Measurements from ENCODE around the gene ANK3.

ANK3 gene

GRCh38 chr10:60426425-60426824 is 36.8 kb upstream of the ANK3 start:
- Histone ChIP-seq H3K27ac (ENCODE audit: low read depth in 2 of 2, low read length in 2 of 2) (no peak overlapping the region), H3K27me3 (ENCODE audit: control insufficient read depth in 2 of 2, insufficient read depth in 2 of 2, low read length in 2 of 2) (no peaks in the 10 kb centered on the region), H3K9ac (ENCODE audit: low read depth in 1 of 2, low read length in 2 of 2) (no peak overlapping the region), H3K36me3 (ENCODE audit: control insufficient read depth in 2 of 2, insufficient read depth in 2 of 2, low read length in 2 of 2) (no peaks in the 10 kb centered on the region), H3K9me3 (ENCODE audit: control insufficient read depth in 2 of 2, low read length in 2 of 2) (no peaks in the 10 kb centered on the region), H3K4me3 (ENCODE audit: low read length in 2 of 2) (no peak overlapping the region), H3K4me1 (ENCODE audit: control insufficient read depth in 2 of 2, insufficient read depth in 2 of 2, low read length in 2 of 2) (no peaks in the 10 kb centered on the region)

- H3K36me3 ChIP-seq (ENCODE audit: control insufficient read depth in 2 of 2, insufficient read depth in 2 of 2, low read length in 2 of 2): no peaks in the 10 kb centered on the region
- H3K9ac ChIP-seq (ENCODE audit: low read depth in 1 of 2, low read length in 2 of 2): no peak overlapping the region
- no peak overlapping the region for H3K4me3 ChIP-seq (ENCODE audit: low read length in 2 of 2)
- no peaks in the 10 kb centered on the region for H3K9me3 ChIP-seq (ENCODE audit: control insufficient read depth in 2 of 2, low read length in 2 of 2)
- H3K27me3 ChIP-seq (ENCODE audit: control insufficient read depth in 2 of 2, insufficient read depth in 2 of 2, low read length in 2 of 2): no peaks in the 10 kb centered on the region
- H3K4me1 ChIP-seq (ENCODE audit: control insufficient read depth in 2 of 2, insufficient read depth in 2 of 2, low read length in 2 of 2): no peaks in the 10 kb centered on the region
- no peak overlapping the region for H3K27ac ChIP-seq (ENCODE audit: low read depth in 2 of 2, low read length in 2 of 2)
Measured at GRCh38 chr10:60425392-60426110, 35.9 kb upstream of the ANK3 start.

GRCh38 chr10:60424971-60425370 is 35.3 kb upstream of the ANK3 start:
- Histone ChIP-seq H3K4me1 (ENCODE audit: control insufficient read depth in 2 of 2, insufficient read depth in 2 of 2, low read length in 2 of 2) (no peaks in the 10 kb centered on the region), H3K36me3 (ENCODE audit: control insufficient read depth in 2 of 2, insufficient read depth in 2 of 2, low read length in 2 of 2) (no peaks in the 10 kb centered on the region), H3K27me3 (ENCODE audit: control insufficient read depth in 2 of 2, insufficient read depth in 2 of 2, low read length in 2 of 2) (no peaks in the 10 kb centered on the region), H3K27ac (ENCODE audit: low read depth in 2 of 2, low read length in 2 of 2) (no peak overlapping the region), H3K9me3 (ENCODE audit: control insufficient read depth in 2 of 2, low read length in 2 of 2) (no peaks in the 10 kb centered on the region), H3K9ac (ENCODE audit: low read depth in 1 of 2, low read length in 2 of 2) (no peak overlapping the region), H3K4me3 (ENCODE audit: low read length in 2 of 2) (no peak overlapping the region)

- Histone ChIP-seq H3K9ac (ENCODE audit: low read depth in 1 of 2, low read length in 2 of 2) (no peak overlapping the region), H3K27me3 (ENCODE audit: control insufficient read depth in 2 of 2, insufficient read depth in 2 of 2, low read length in 2 of 2) (no peaks in the 10 kb centered on the region), H3K4me3 (ENCODE audit: low read length in 2 of 2) (no peak overlapping the region), H3K27ac (ENCODE audit: low read depth in 2 of 2, low read length in 2 of 2) (no peak overlapping the region), H3K9me3 (ENCODE audit: control insufficient read depth in 2 of 2, low read length in 2 of 2) (no peaks in the 10 kb centered on the region), H3K4me1 (ENCODE audit: control insufficient read depth in 2 of 2, insufficient read depth in 2 of 2, low read length in 2 of 2) (no peaks in the 10 kb centered on the region), H3K36me3 (ENCODE audit: control insufficient read depth in 2 of 2, insufficient read depth in 2 of 2, low read length in 2 of 2) (no peaks in the 10 kb centered on the region)
Measured at GRCh38 chr10:60423920-60424319, 34.2 kb upstream of the ANK3 start.

- H3K4me3 ChIP-seq (ENCODE audit: low read length in 2 of 2): no peak overlapping the region
- no peaks in the 10 kb centered on the region for H3K36me3 ChIP-seq (ENCODE audit: control insufficient read depth in 2 of 2, insufficient read depth in 2 of 2, low read length in 2 of 2)
- no peak overlapping the region for H3K27ac ChIP-seq (ENCODE audit: low read depth in 2 of 2, low read length in 2 of 2)
- H3K27me3 ChIP-seq (ENCODE audit: control insufficient read depth in 2 of 2, insufficient read depth in 2 of 2, low read length in 2 of 2): no peaks in the 10 kb centered on the region
- no peak overlapping the region for H3K9ac ChIP-seq (ENCODE audit: low read depth in 1 of 2, low read length in 2 of 2)
- no peaks in the 10 kb centered on the region for H3K4me1 ChIP-seq (ENCODE audit: control insufficient read depth in 2 of 2, insufficient read depth in 2 of 2, low read length in 2 of 2)
- no peaks in the 10 kb centered on the region for H3K9me3 ChIP-seq (ENCODE audit: control insufficient read depth in 2 of 2, low read length in 2 of 2)
Measured at GRCh38 chr10:60422809-60423208, 33.1 kb upstream of the ANK3 start.

- H3K4me1 ChIP-seq (ENCODE audit: control insufficient read depth in 2 of 2, insufficient read depth in 2 of 2, low read length in 2 of 2): no peaks in the 10 kb centered on the region
- no peak overlapping the region for H3K9ac ChIP-seq (ENCODE audit: low read depth in 1 of 2, low read length in 2 of 2)
- H3K27me3 ChIP-seq (ENCODE audit: control insufficient read depth in 2 of 2, insufficient read depth in 2 of 2, low read length in 2 of 2): no peaks in the 10 kb centered on the region
- no peaks in the 10 kb centered on the region for H3K36me3 ChIP-seq (ENCODE audit: control insufficient read depth in 2 of 2, insufficient read depth in 2 of 2, low read length in 2 of 2)
- no peak overlapping the region for H3K4me3 ChIP-seq (ENCODE audit: low read length in 2 of 2)
- no peak overlapping the region for H3K27ac ChIP-seq (ENCODE audit: low read depth in 2 of 2, low read length in 2 of 2)
- no peaks in the 10 kb centered on the region for H3K9me3 ChIP-seq (ENCODE audit: control insufficient read depth in 2 of 2, low read length in 2 of 2)
Measured at GRCh38 chr10:60420991-60421894, 31.6 kb upstream of the ANK3 start.

GRCh38 chr10:60419249-60419648 is 29.6 kb upstream of the ANK3 start:
- no peak overlapping the region for H3K9ac ChIP-seq (ENCODE audit: low read depth in 1 of 2, low read length in 2 of 2)
- no peak overlapping the region for H3K4me3 ChIP-seq (ENCODE audit: low read length in 2 of 2)

GRCh38 chr10:60417901-60418300 is 28.2 kb upstream of the ANK3 start:
- Histone ChIP-seq H3K27ac (ENCODE audit: low read depth in 2 of 2, low read length in 2 of 2) (no peak overlapping the region), H3K36me3 (ENCODE audit: control insufficient read depth in 2 of 2, insufficient read depth in 2 of 2, low read length in 2 of 2) (no peaks in the 10 kb centered on the region), H3K9ac (ENCODE audit: low read depth in 1 of 2, low read length in 2 of 2) (no peak overlapping the region)

More at GRCh38 chr10:60419249-60419648, 29.6 kb upstream of the ANK3 start:
- Histone ChIP-seq H3K27me3 (ENCODE audit: control insufficient read depth in 2 of 2, insufficient read depth in 2 of 2, low read length in 2 of 2) (no peaks in the 10 kb centered on the region), H3K36me3 (ENCODE audit: control insufficient read depth in 2 of 2, insufficient read depth in 2 of 2, low read length in 2 of 2) (no peaks in the 10 kb centered on the region), H3K4me1 (ENCODE audit: control insufficient read depth in 2 of 2, insufficient read depth in 2 of 2, low read length in 2 of 2) (peaks cover 0 to 6% of the 10 kb centered on the region in 2 donors), H3K9me3 (ENCODE audit: control insufficient read depth in 2 of 2, low read length in 2 of 2) (no peaks in the 10 kb centered on the region), H3K27ac (ENCODE audit: low read depth in 2 of 2, low read length in 2 of 2) (no peak overlapping the region)

GRCh38 chr10:60417024-60417423 is 27.3 kb upstream of the ANK3 start:
- Histone ChIP-seq H3K4me1 (ENCODE audit: control insufficient read depth in 2 of 2, insufficient read depth in 2 of 2, low read length in 2 of 2) (peaks cover 2 to 10% of the 10 kb centered on the region in 2 donors), H3K9me3 (ENCODE audit: control insufficient read depth in 2 of 2, low read length in 2 of 2) (no peaks in the 10 kb centered on the region), H3K4me3 (ENCODE audit: low read length in 2 of 2) (no peak overlapping the region), H3K9ac (ENCODE audit: low read depth in 1 of 2, low read length in 2 of 2) (no peak overlapping the region), H3K27me3 (ENCODE audit: control insufficient read depth in 2 of 2, insufficient read depth in 2 of 2, low read length in 2 of 2) (no peaks in the 10 kb centered on the region), H3K27ac (ENCODE audit: low read depth in 2 of 2, low read length in 2 of 2) (no peak overlapping the region), H3K36me3 (ENCODE audit: control insufficient read depth in 2 of 2, insufficient read depth in 2 of 2, low read length in 2 of 2) (no peaks in the 10 kb centered on the region)

More at GRCh38 chr10:60417901-60418300, 28.2 kb upstream of the ANK3 start:
- H3K4me3 ChIP-seq (ENCODE audit: low read length in 2 of 2): no peak overlapping the region
- no peaks in the 10 kb centered on the region for H3K27me3 ChIP-seq (ENCODE audit: control insufficient read depth in 2 of 2, insufficient read depth in 2 of 2, low read length in 2 of 2)
- no peaks in the 10 kb centered on the region for H3K9me3 ChIP-seq (ENCODE audit: control insufficient read depth in 2 of 2, low read length in 2 of 2)
- H3K4me1 ChIP-seq (ENCODE audit: control insufficient read depth in 2 of 2, insufficient read depth in 2 of 2, low read length in 2 of 2): peaks cover 0 to 10% of the 10 kb centered on the region in 2 donors

- Histone ChIP-seq H3K4me1 (ENCODE audit: control insufficient read depth in 2 of 2, insufficient read depth in 2 of 2, low read length in 2 of 2) (peaks cover 2 to 10% of the 10 kb centered on the region in 2 donors), H3K9me3 (ENCODE audit: control insufficient read depth in 2 of 2, low read length in 2 of 2) (no peaks in the 10 kb centered on the region), H3K27ac (ENCODE audit: low read depth in 2 of 2, low read length in 2 of 2) (no peak overlapping the region), H3K36me3 (ENCODE audit: control insufficient read depth in 2 of 2, insufficient read depth in 2 of 2, low read length in 2 of 2) (no peaks in the 10 kb centered on the region), H3K4me3 (ENCODE audit: low read length in 2 of 2) (no peak overlapping the region), H3K27me3 (ENCODE audit: control insufficient read depth in 2 of 2, insufficient read depth in 2 of 2, low read length in 2 of 2) (no peaks in the 10 kb centered on the region), H3K9ac (ENCODE audit: low read depth in 1 of 2, low read length in 2 of 2) (no peak overlapping the region)
Measured at GRCh38 chr10:60414877-60415585, 25.4 kb upstream of the ANK3 start.
